Measurements from ENCODE around the gene SEC14L2.

- TF ChIP-seq EZH2 (IDR thresholded peaks at IDR 0.05; ENCODE audit: borderline replicate concordance, low read depth, low read length, poor library complexity, severe bottlenecking) (no peak), CTCF (conservative IDR thresholded peaks at IDR 0.05; ENCODE audit: low read depth, low read length) (no peak)
These were observed 29.0 kb downstream of the SEC14L2 start, which contains the start of gene MTFP1 for GRCh38 chr22:30425616-30426387.
